Measurements from ENCODE around the gene KCTD11.
"Not testable (repeated sequence)": the region's sequence is repeated elsewhere in the genome, so short reads cannot be mapped to it uniquely, and the experiment has no call there.

The KCTD11 gene

DNA sequence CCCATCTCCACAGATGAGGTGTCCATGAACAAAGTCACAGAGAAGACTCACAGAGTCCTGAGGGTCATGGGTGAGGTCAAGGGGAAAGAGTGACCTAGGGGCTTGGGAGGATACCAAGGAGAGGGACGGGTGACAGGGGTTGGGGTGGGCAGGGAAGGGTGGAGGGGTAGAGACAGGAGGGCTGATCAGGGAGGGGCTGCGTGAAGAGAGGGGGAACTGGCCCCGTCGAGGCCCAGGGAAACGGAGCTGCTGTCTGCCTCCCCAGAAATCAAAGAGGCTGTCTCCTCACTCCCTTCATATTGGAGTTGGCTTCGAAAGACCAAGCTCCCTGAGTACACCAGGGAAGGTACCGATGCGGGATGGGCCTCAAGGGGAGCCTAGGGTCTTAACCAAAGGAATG lies 3.6 kb downstream of the KCTD11 start:
- no peak for DNase-seq (ENCODE audit: low read depth)
- TF ChIP-seq, protein P1, sequence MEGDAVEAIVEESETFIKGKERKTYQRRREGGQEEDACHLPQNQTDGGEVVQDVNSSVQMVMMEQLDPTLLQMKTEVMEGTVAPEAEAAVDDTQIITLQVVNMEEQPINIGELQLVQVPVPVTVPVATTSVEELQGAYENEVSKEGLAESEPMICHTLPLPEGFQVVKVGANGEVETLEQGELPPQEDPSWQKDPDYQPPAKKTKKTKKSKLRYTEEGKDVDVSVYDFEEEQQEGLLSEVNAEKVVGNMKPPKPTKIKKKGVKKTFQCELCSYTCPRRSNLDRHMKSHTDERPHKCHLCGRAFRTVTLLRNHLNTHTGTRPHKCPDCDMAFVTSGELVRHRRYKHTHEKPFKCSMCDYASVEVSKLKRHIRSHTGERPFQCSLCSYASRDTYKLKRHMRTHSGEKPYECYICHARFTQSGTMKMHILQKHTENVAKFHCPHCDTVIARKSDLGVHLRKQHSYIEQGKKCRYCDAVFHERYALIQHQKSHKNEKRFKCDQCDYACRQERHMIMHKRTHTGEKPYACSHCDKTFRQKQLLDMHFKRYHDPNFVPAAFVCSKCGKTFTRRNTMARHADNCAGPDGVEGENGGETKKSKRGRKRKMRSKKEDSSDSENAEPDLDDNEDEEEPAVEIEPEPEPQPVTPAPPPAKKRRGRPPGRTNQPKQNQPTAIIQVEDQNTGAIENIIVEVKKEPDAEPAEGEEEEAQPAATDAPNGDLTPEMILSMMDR (IDR thresholded peaks at IDR 0.05; ENCODE audit: insufficient read depth, low read depth, low read length, missing control alignments): no peak
- no peak overlapping the region for H3K4me3 ChIP-seq (ENCODE audit: low read depth, low read length)

DNA sequence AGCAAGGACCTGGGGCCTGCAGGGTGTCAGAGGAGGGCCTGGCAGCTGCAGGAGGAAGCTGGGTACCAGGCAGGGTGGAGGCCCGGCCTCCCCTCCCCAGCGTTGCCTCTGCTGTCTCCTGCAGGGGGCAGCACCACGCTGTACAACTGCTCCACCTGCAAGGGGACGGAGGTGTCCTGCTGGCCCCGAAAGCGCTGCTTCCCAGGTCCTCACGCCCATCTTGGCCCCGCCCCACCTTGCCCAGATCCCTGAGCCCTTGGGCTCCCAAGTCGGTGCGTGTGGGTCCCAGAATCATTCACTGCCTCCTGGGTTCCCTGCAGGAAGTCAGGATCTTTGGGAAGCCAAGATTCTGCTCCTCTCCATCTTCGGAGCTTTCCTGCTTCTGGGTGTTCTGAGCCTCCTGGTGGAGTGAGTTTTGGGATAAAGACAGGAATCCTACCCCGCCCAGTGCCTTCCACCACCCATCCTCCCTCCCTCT lies 4.1 kb downstream of the KCTD11 start:
- DNase-seq (ENCODE audit: low read depth): peak; percentile 91
- no peak overlapping the region for H3K4me3 ChIP-seq (ENCODE audit: low read depth, low read length)
- TF ChIP-seq, protein P1 (IDR thresholded peaks at IDR 0.05; ENCODE audit: insufficient read depth, low read depth, low read length, missing control alignments): peak; percentile 99

DNA sequence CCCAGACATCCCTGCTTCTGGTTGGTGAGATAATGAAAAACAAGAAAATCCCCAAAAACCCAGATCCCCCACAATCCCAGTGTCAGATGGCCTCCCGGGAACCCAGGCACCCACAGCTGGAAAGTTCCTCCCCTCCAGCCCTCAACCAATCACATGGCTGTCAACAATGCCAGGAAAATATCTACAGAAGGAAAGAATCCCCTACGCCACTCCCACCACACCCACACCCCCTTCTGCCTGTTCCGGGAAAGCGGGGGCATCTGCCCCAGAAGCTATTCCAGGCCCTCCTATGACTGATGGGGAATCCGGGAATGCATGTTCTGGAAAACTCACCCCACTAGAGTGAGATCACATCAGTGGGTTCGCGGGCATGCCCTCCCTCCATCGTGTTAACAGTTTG lies 4.8 kb downstream of the KCTD11 start:
- TF ChIP-seq, protein P1 (IDR thresholded peaks at IDR 0.05; ENCODE audit: insufficient read depth, low read depth, low read length, missing control alignments): no peak
- no peak overlapping the region for H3K4me3 ChIP-seq (ENCODE audit: low read depth, low read length)
- no peak for DNase-seq (ENCODE audit: low read depth)

DNA sequence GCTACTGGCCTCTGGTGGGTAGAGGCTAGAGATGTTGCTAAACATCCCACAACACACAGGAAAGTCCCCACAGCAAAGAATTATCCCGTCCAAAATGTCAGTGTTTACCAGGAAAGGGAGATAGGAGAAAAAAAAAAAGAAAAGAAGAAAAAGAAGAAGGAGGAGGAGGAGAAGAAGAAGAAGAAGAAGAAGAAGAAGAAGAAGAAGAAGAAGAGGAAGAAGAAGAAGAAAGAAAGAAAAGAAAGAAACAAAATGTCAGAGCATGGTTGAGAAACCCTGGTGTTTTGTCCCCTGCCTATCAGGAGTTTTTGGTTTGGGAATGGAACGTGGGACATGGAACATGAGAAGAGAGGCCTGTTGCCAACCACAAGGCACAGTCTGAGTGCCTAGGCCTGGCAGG lies 5.4 kb downstream of the KCTD11 start:
- no peak for DNase-seq (ENCODE audit: low read depth)
- TF ChIP-seq, protein P1 (IDR thresholded peaks at IDR 0.05; ENCODE audit: insufficient read depth, low read depth, low read length, missing control alignments): no peak

DNA sequence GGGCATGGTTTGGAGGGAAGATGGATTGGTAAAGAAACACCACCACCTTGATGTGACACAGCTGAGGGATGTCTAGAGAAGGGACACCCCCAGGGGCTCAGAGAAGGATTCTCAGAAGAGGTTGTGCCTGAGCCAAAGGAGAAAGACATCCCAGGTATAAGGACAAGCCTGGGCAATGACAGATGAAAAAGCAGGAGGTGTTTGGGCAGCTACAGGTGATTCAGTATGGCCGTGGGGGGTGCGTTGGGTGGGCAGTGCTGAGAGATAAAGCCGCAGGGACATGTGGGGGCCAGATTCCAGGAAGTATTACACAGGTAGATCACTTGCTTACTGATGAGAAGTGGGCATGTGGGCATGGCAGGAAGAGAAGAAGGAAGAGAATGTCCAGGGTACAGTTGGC lies 9.9 kb downstream of the KCTD11 start:
- DNase-seq (ENCODE audit: low read depth): no peak
- TF ChIP-seq, protein P1 (IDR thresholded peaks at IDR 0.05; ENCODE audit: insufficient read depth, low read depth, low read length, missing control alignments): no peak
- no peak overlapping the region for H3K4me3 ChIP-seq (ENCODE audit: low read depth, low read length)

More for the DNA sequence above, 5.4 kb downstream of the KCTD11 start:
- H3K4me3 ChIP-seq (ENCODE audit: low read depth, low read length): no peak overlapping the region

DNA sequence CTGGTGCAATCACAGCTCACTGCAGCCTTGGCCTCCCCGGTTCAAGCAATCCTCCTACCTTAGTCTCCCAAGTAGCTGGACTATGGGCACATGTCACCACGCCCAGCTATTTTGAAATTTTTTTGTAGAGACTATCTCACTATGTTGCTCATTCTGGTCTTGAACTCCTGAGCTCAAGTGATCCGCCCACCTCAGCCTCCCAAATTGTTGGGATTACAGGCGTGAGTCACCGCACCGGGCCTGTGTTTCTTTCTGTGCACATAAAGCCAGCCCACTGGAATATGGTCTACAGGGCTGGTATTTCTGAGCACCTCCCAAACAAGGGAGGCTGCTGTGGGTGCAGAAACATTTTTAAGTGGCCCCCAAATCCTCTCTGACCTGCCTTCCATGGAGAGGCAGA lies 11.3 kb downstream of the KCTD11 start:
- TF ChIP-seq, protein P1 (IDR thresholded peaks at IDR 0.05; ENCODE audit: insufficient read depth, low read depth, low read length, missing control alignments): no peak
- no peak overlapping the region for H3K4me3 ChIP-seq (ENCODE audit: low read depth, low read length)
- no peak for DNase-seq (ENCODE audit: low read depth)

DNA sequence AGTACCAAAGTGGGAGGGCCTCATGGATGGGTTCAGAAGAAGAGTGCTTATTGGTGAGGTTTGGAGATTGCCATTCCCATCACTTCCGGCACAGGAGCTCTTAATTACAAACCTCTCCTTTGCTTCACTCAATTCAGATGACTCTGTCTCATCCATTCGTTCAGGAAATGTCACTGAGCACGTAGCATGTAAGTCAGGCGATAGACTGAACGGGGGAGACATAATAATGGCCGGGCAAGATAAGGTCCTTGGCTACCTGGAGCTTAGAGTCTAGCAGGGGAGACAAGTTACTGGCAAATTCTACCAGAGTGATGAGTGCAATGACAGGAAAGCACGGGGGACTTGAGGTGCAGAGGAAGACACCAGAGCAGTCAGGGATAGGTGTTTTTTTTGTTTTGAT lies 14.0 kb downstream of the KCTD11 start:
- DNase-seq (ENCODE audit: low read depth); H3K4me3 ChIP-seq (ENCODE audit: low read depth, low read length): not testable (repeated sequence)
